Natural killer cell (primary cell): ENCODE data around the gene CD163L1. TPM values are rescaled to one million over a fixed set of nuclear protein-coding genes. Genes with fewer than 3 reads are reported as not detected.

ENCODE experiments used
- ATAC-seq, 3 donors: fragments of 150-1000 bp in 2 of 3; fragments of 200-7000 bp in 1 of 3; cut with Tn5 transposase; 1 replicate in 1 of 3; 2 replicates in 2 of 3; pipeline ENCODE4 v1.10.0; 2021; ENCODE audit warnings: mild to moderate bottlenecking in 2 of 3, moderate library complexity in 2 of 3
- DNase-seq, 2 donors: peaks; one replicate each; pipeline versions ENCODE4 v3.0.0 to v3.0.0-alpha.2; 2013 to 2021; ENCODE audit warnings: mixed read lengths in 1 of 2
- H3K27ac ChIP-seq: one replicate; pipeline ENCODE4 v1.5.1; 2013; ENCODE audit warnings: mild to moderate bottlenecking, low read length
- H3K27me3 ChIP-seq: one replicate; pipeline ENCODE4 v1.6.1; 2013; ENCODE audit warnings: low read length; ENCODE audit not compliant: control insufficient read depth, insufficient read depth
- H3K36me3 ChIP-seq: one replicate; pipeline ENCODE4 v1.6.1; 2013; ENCODE audit warnings: low read length; ENCODE audit not compliant: control insufficient read depth, insufficient read depth
- H3K4me1 ChIP-seq: one replicate; pipeline ENCODE4 v1.6.1; 2013; ENCODE audit warnings: low read length; ENCODE audit not compliant: control insufficient read depth, insufficient read depth
- H3K4me3 ChIP-seq: one replicate; pipeline ENCODE4 v1.5.1; 2013; ENCODE audit warnings: low read length
- H3K9me3 ChIP-seq: one replicate; pipeline ENCODE4 v1.6.1; 2013; ENCODE audit warnings: low read length; ENCODE audit not compliant: control insufficient read depth, insufficient read depth
- H3K27ac Mint-ChIP-seq, 2 donors: one replicate each; pipeline ENCODE4 v1.8.0; 2022; ENCODE audit warnings: mild to moderate bottlenecking in 2 of 2, mixed read lengths in 2 of 2, moderate library complexity in 1 of 2
- H3K27me3 Mint-ChIP-seq, 2 donors: one replicate each; pipeline ENCODE4 v1.8.0; 2022; ENCODE audit warnings: low read depth in 2 of 2, mixed read lengths in 2 of 2
- H3K36me3 Mint-ChIP-seq: one replicate; pipeline ENCODE4 v1.8.0; 2022; ENCODE audit warnings: mixed read lengths
- H3K4me1 Mint-ChIP-seq, 2 donors: one replicate each; pipeline ENCODE4 v1.8.0; 2022; ENCODE audit warnings: mixed read lengths in 2 of 2
- H3K4me3 Mint-ChIP-seq: one replicate; pipeline ENCODE4 v1.8.0; 2022; ENCODE audit warnings: mild to moderate bottlenecking, moderate library complexity, mixed read lengths
- H3K9me3 Mint-ChIP-seq, 2 donors: one replicate each; pipeline ENCODE4 v1.8.0; 2022; ENCODE audit warnings: mixed read lengths in 2 of 2
- WGBS: methylation state at CpG from one replicate; pipeline ENCODE4 v1.1.7; 2013; ENCODE audit warnings: missing lambda C conversion rate; ENCODE audit not compliant: insufficient coverage; 5-methylcytosine and 5-hydroxymethylcytosine counted together
- intact Hi-C: fragments of 100-400 bp; cut with micrococcal nuclease; formaldehyde crosslinking; loops from one replicate; pipeline ENCODE4 v1.14.2; 2022
- total RNA-seq, 4 donors: library from RNA; stranded (reverse); fragments of 120-200 nt in 1 of 4; gene quantifications; one replicate each; pipeline versions ENCODE4 v1.2.3 to v1.2.4, GENCODE V29; 2013 to 2022
- TF ChIP-seq, protein P1 (sequence below): fragments of 200-600 bp; IDR thresholded peaks from one replicate; pipeline ENCODE4 v1.8.0; 2022; ENCODE audit warnings: antibody characterized with exemption

CD163L1 gene
- total RNA-seq = under 1 TPM in 1 of 3 donors, not detected in 2; 0.34 TPM
- 0.09 TPM for total RNA-seq (2013)

DNA sequence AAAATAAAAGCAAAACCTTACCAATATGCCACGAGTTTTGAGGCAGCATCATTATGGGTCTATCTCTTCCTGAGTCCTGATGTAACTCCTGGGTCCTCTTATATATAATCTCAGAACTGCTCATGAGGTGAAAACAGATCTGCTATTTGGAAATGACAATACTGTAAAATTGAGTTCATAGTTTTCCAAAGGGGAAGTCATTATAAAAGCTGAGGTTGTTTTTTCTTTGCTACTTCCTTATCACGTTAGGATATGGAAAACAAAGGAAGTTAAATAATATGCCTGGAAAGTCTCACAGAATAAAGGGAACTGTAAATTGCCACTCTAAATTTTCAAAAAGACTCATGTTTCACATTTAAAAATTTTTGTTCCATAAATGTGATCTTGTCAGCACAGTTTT lies at the start of gene CD163L1:
TSS of gene CD163L1 (minus strand) at position 78 of the 400 bp plus-strand sequence. CDS start at position 52, 26 bp downstream.
- TF ChIP-seq, protein P1, sequence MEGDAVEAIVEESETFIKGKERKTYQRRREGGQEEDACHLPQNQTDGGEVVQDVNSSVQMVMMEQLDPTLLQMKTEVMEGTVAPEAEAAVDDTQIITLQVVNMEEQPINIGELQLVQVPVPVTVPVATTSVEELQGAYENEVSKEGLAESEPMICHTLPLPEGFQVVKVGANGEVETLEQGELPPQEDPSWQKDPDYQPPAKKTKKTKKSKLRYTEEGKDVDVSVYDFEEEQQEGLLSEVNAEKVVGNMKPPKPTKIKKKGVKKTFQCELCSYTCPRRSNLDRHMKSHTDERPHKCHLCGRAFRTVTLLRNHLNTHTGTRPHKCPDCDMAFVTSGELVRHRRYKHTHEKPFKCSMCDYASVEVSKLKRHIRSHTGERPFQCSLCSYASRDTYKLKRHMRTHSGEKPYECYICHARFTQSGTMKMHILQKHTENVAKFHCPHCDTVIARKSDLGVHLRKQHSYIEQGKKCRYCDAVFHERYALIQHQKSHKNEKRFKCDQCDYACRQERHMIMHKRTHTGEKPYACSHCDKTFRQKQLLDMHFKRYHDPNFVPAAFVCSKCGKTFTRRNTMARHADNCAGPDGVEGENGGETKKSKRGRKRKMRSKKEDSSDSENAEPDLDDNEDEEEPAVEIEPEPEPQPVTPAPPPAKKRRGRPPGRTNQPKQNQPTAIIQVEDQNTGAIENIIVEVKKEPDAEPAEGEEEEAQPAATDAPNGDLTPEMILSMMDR = no peak
- Histone ChIP-seq H3K27ac (no peak within 1 kb of the TSS), H3K9me3 (no peaks in the 10 kb centered on the region), H3K27me3 (peaks cover 16% of the 10 kb centered on the region), H3K36me3 (no peaks in the 10 kb centered on the region), H3K4me1 (peaks cover 4% of the 10 kb centered on the region), H3K4me3 (no peak within 1 kb of the TSS)
- DNase-seq = no peak
- Mint-ChIP-seq H3K9me3 (no peaks in the 10 kb centered on the region), H3K4me3 (no peak within 1 kb of the TSS), H3K27ac (no peak within 1 kb of the TSS), H3K36me3 (no peaks in the 10 kb centered on the region), H3K4me1 (peaks cover 4 to 6% of the 10 kb centered on the region in 2 donors), H3K27me3 (peaks cover 20 to 52% of the 10 kb centered on the region in 2 donors)
- intact Hi-C loops = no loop called here
- WGBS = 55% methylated on average over 1 of the region's 2 CpGs
- no peak for ATAC-seq

DNA sequence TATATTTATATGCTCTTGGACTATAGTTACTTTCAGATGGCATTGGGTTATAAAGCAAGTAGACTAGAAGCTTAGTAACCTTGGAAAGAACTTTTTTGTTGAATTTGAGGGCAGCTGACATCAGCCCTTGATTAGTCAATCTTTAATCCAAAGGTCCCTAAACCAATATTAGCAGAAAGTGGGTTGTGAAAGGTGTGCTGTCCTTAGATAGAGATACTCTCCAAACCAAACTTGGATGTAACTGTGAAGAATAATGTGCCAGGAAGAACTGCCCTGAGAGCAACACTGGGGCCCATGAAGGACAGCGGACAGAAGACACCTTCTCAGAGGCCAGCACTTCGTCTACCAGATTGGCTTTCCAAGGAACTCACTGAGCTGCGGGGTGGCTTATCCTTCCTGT lies 49.1 kb upstream of the CD163L1 start:
- peaks cover 0 to 2% of the 10 kb centered on the region in 2 donors for H3K9me3 Mint-ChIP-seq
- Histone ChIP-seq H3K9me3 (no peaks in the 10 kb centered on the region), H3K4me1 (no peaks in the 10 kb centered on the region), H3K36me3 (no peaks in the 10 kb centered on the region), H3K27ac (no peak overlapping the region), H3K4me3 (no peak overlapping the region), H3K27me3 (no peaks in the 10 kb centered on the region)
- intact Hi-C loops = no loop called here
- no peak overlapping the region for H3K27ac Mint-ChIP-seq
- no peaks in the 10 kb centered on the region for H3K4me1 Mint-ChIP-seq
- TF ChIP-seq, protein P1 = no peak
- DNase-seq = no peak
- WGBS = 93% methylated on average over 3 of the region's 3 CpGs
- no peaks in the 10 kb centered on the region for H3K36me3 Mint-ChIP-seq
- H3K4me3 Mint-ChIP-seq = no peak overlapping the region
- peaks cover 6 to 49% of the 10 kb centered on the region in 2 donors for H3K27me3 Mint-ChIP-seq
- ATAC-seq = no peak

DNA sequence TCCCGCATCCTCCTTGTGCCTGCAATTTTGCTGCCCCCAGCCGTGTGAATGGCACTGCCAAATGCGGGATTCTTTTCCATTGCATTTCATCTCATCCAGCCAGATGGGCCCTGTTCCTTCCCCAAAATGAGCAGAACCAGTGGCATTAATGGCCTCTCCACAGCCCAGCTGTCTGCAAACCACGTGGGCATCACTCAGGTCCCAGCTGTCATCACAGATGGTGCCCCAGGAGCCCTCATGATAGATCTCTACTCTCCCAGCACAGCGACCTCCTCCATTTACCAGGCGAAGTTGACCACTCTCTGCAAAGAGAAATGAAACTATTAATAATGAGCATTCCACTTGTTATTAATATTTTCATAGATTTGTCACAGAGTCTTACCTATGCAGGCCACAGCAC lies 42.6 kb upstream of the CD163L1 start:
- Mint-ChIP-seq H3K27me3 (peaks cover 6 to 25% of the 10 kb centered on the region in 2 donors), H3K9me3 (no peaks in the 10 kb centered on the region), H3K27ac (no peak overlapping the region), H3K4me3 (no peak overlapping the region), H3K36me3 (no peaks in the 10 kb centered on the region), H3K4me1 (no peaks in the 10 kb centered on the region)
- Histone ChIP-seq H3K4me1 (no peaks in the 10 kb centered on the region), H3K36me3 (no peaks in the 10 kb centered on the region), H3K27me3 (no peaks in the 10 kb centered on the region), H3K9me3 (no peaks in the 10 kb centered on the region), H3K4me3 (no peak overlapping the region), H3K27ac (no peak overlapping the region)
- intact Hi-C loops = no loop called here
- 72% methylated on average over 6 of the region's 6 CpGs for WGBS
- TF ChIP-seq, protein P1 = no peak
- no peak for ATAC-seq
- DNase-seq = no peak

DNA sequence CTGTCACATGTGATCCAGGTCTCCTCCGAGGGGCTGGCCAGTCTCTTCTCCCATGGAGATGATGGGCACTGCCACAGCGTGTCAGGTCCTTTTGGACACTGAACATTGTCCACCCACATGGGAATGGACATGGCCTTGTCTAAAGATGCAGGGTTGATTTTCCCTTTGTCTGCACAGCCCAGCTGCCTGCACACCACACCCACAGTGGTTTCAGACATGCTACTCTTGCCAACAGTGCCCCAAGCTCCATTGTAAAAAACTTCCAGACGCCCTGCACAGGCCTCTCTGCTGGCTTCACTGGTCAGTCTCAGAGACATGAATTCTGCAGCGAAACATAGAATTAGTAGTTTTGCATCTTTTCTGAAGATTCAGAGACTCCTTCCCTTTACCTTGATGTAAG lies 41.1 kb upstream of the CD163L1 start:
- H3K4me3 ChIP-seq = no peak overlapping the region
- DNase-seq (no peak), ATAC-seq (no peak)
- no peaks in the 10 kb centered on the region for H3K36me3 ChIP-seq
- no peaks in the 10 kb centered on the region for H3K4me1 Mint-ChIP-seq
- no peak overlapping the region for H3K27ac ChIP-seq
- no peaks in the 10 kb centered on the region for H3K27me3 ChIP-seq
- no peaks in the 10 kb centered on the region for H3K4me1 ChIP-seq
- H3K27me3 Mint-ChIP-seq = peaks cover 10 to 18% of the 10 kb centered on the region in 2 donors
- no peaks in the 10 kb centered on the region for H3K9me3 Mint-ChIP-seq
- no peaks in the 10 kb centered on the region for H3K9me3 ChIP-seq
- H3K27ac Mint-ChIP-seq = no peak overlapping the region
- H3K36me3 Mint-ChIP-seq = no peaks in the 10 kb centered on the region
- no peak overlapping the region for H3K4me3 Mint-ChIP-seq
- intact Hi-C loops = no loop called here
- WGBS = 64% methylated on average over 4 of the region's 4 CpGs
- TF ChIP-seq, protein P1 = no peak
